ENCODE measurements around the gene ALG11. TPM values are rescaled to one million over a fixed set of nuclear protein-coding genes. Genes with fewer than 3 reads are reported as not detected.

ALG11 gene
- total and polyA plus RNA-seq, 2 donors (not counting 1 experiment from before 2014, with no cell fraction given): 18.7 to 21.8 TPM

- no peaks in the 10 kb centered on the region for H3K79me2 ChIP-seq (ENCODE audit: control insufficient read depth, insufficient read depth, low read length)
- no peak overlapping the region for H3K27ac ChIP-seq (ENCODE audit: insufficient read depth, low read length)
- no peak overlapping the region for H2AFZ ChIP-seq (ENCODE audit: low read length)
- H3K9me3 ChIP-seq (ENCODE audit: control insufficient read depth, insufficient read depth, low read depth, low read length): no peaks in the 10 kb centered on the region
- DNase-seq (ENCODE audit: low read depth in 2 of 2): no peak
- no peaks in the 10 kb centered on the region for H4K20me1 ChIP-seq (ENCODE audit: control insufficient read depth, extremely low read depth, insufficient read depth, low read length)
- H3K4me3 ChIP-seq (replicated peaks in 1 of 4; ENCODE audit: control extremely low read depth in 1 of 4, insufficient read depth in 1 of 4, low read depth in 3 of 4, low read length in 4 of 4): no peak overlapping the region
- H3K4me1 ChIP-seq (ENCODE audit: control insufficient read depth, extremely low read depth, insufficient read depth, low read length): no peaks in the 10 kb centered on the region
- H3K4me2 ChIP-seq (ENCODE audit: extremely low read depth, insufficient read depth, low read length): no peak overlapping the region
- no peaks in the 10 kb centered on the region for H3K27me3 ChIP-seq (ENCODE audit: control insufficient read depth, insufficient read depth, low read length)
- H3K36me3 ChIP-seq (ENCODE audit: control insufficient read depth, insufficient read depth, low read length): no peaks in the 10 kb centered on the region
- no peak overlapping the region for H3K9ac ChIP-seq (ENCODE audit: insufficient read depth, low read length)
- TF ChIP-seq EZH2 (IDR thresholded peaks at IDR 0.05; ENCODE audit: low read length, missing control alignments): no peak
- no peak for TF ChIP-seq CTCF (conservative IDR thresholded peaks at IDR 0.05 in 1 of 2, IDR thresholded peaks at IDR 0.05 in 1 of 2; ENCODE audit: low read depth in 1 of 2, low read length in 2 of 2)
Measured at GRCh38 chr13:51967482-51968446, 44.4 kb upstream of the ALG11 start.

GRCh38 chr13:51970349-51970748 lies 41.8 kb upstream of the ALG11 start:
- H3K4me2 ChIP-seq (ENCODE audit: extremely low read depth, insufficient read depth, low read length): no peak overlapping the region
- H2AFZ ChIP-seq (ENCODE audit: low read length): no peak overlapping the region
- H3K27me3 ChIP-seq (ENCODE audit: control insufficient read depth, insufficient read depth, low read length): no peaks in the 10 kb centered on the region
- H3K36me3 ChIP-seq (ENCODE audit: control insufficient read depth, insufficient read depth, low read length): no peaks in the 10 kb centered on the region
- H3K4me3 ChIP-seq (replicated peaks in 1 of 4; ENCODE audit: control extremely low read depth in 1 of 4, insufficient read depth in 1 of 4, low read depth in 3 of 4, low read length in 4 of 4): no peak overlapping the region
- no peaks in the 10 kb centered on the region for H3K9me3 ChIP-seq (ENCODE audit: control insufficient read depth, insufficient read depth, low read depth, low read length)
- H3K79me2 ChIP-seq (ENCODE audit: control insufficient read depth, insufficient read depth, low read length): no peaks in the 10 kb centered on the region
- H4K20me1 ChIP-seq (ENCODE audit: control insufficient read depth, extremely low read depth, insufficient read depth, low read length): no peaks in the 10 kb centered on the region
- H3K9ac ChIP-seq (ENCODE audit: insufficient read depth, low read length): no peak overlapping the region
- no peak for TF ChIP-seq CTCF (conservative IDR thresholded peaks at IDR 0.05 in 1 of 2, IDR thresholded peaks at IDR 0.05 in 1 of 2; ENCODE audit: low read depth in 1 of 2, low read length in 2 of 2)
- no peak for TF ChIP-seq EZH2 (IDR thresholded peaks at IDR 0.05; ENCODE audit: low read length, missing control alignments)
- DNase-seq (ENCODE audit: low read depth in 2 of 2): no peak
- no peaks in the 10 kb centered on the region for H3K4me1 ChIP-seq (ENCODE audit: control insufficient read depth, extremely low read depth, insufficient read depth, low read length)
- H3K27ac ChIP-seq (ENCODE audit: insufficient read depth, low read length): no peak overlapping the region

GRCh38 chr13:51971520-51972426 lies 40.4 kb upstream of the ALG11 start:
- Histone ChIP-seq H3K79me2 (ENCODE audit: control insufficient read depth, insufficient read depth, low read length) (no peaks in the 10 kb centered on the region), H3K27me3 (ENCODE audit: control insufficient read depth, insufficient read depth, low read length) (no peaks in the 10 kb centered on the region), H2AFZ (ENCODE audit: low read length) (no peak overlapping the region), H3K9me3 (ENCODE audit: control insufficient read depth, insufficient read depth, low read depth, low read length) (no peaks in the 10 kb centered on the region), H3K4me3 (replicated peaks in 1 of 4; ENCODE audit: control extremely low read depth in 1 of 4, insufficient read depth in 1 of 4, low read depth in 3 of 4, low read length in 4 of 4) (no peak overlapping the region), H3K36me3 (ENCODE audit: control insufficient read depth, insufficient read depth, low read length) (no peaks in the 10 kb centered on the region), H4K20me1 (ENCODE audit: control insufficient read depth, extremely low read depth, insufficient read depth, low read length) (no peaks in the 10 kb centered on the region), H3K9ac (ENCODE audit: insufficient read depth, low read length) (no peak overlapping the region), H3K4me2 (ENCODE audit: extremely low read depth, insufficient read depth, low read length) (no peak overlapping the region), H3K27ac (ENCODE audit: insufficient read depth, low read length) (no peak overlapping the region), H3K4me1 (ENCODE audit: control insufficient read depth, extremely low read depth, insufficient read depth, low read length) (no peaks in the 10 kb centered on the region)
- no peak for DNase-seq (ENCODE audit: low read depth in 2 of 2)
- TF ChIP-seq EZH2 (IDR thresholded peaks at IDR 0.05; ENCODE audit: low read length, missing control alignments) (no peak), CTCF (conservative IDR thresholded peaks at IDR 0.05 in 1 of 2, IDR thresholded peaks at IDR 0.05 in 1 of 2; ENCODE audit: low read depth in 1 of 2, low read length in 2 of 2) (no peak)
